HepG2 (cell line): ENCODE results near the gene TASOR. TPM values are rescaled to one million over a fixed set of nuclear protein-coding genes. Genes with fewer than 3 reads are reported as not detected.

Experiments
- ATAC-seq: fragments of 200-7000 bp; cut with Tn5 transposase; 3 replicates; pipeline ENCODE4 v1.9.1; 2020; ENCODE audit warnings: mild to moderate bottlenecking, moderate library complexity
- BruUV-seq: library from RNA; stranded (reverse); fragments of 400-500 nt; replicated peaks from 2 replicates; lab custom pipeline; 2021; lab: Mats Ljungman, UMichigan
- CTCF ChIA-PET: fragments of 300-600 bp; formaldehyde crosslinking; extraction: SDS; loops from one replicate; lab custom pipeline; 2021; ENCODE audit warnings: low total read pairs, inconsistent platforms, low intra/inter-chr PET ratio; lab: Yijun Ruan, JAX
- POLR2A ChIA-PET: fragments of 350-600 bp; sonication (Branson Sonifier 250); formaldehyde crosslinking; loops from one replicate; lab custom pipeline; 2020; ENCODE audit warnings: antibody characterized with exemption, inconsistent platforms; lab: Yijun Ruan, JAX
- DNase-seq: peaks from one replicate; pipeline ENCODE4 v3.0.0-alpha.2; 2015; ENCODE audit warnings: low spot score
- FAIRE-seq: peaks from 3 replicates; lab custom pipeline; 2011; peaks lifted over from hg19 to GRCh38; lab: Jason Lieb, UNC
- H2AFZ ChIP-seq: one replicate; pipeline ENCODE4 v1.6.1; 2011; ENCODE audit warnings: low read length, inconsistent platforms
- H3K27ac ChIP-seq: fragments of 300-600 bp; 3 replicates; pipeline ENCODE4 v1.8.0; 2011; ENCODE audit warnings: mixed run types, mild to moderate bottlenecking, mixed read lengths, low read length, inconsistent platforms; ENCODE audit not compliant: insufficient read depth; ENCODE audit errors: extremely low read length
- H3K27me3 ChIP-seq, 2 experiments: fragments of 200-600 bp in 1 of 2; 2 replicates in 1 of 2; 3 replicates in 1 of 2; pipeline versions ENCODE4 v1.6.0 to v1.8.0; 2011; ENCODE audit warnings: low read length in 2 of 2, mild to moderate bottlenecking in 2 of 2, moderate library complexity in 2 of 2, inconsistent platforms in 1 of 2; ENCODE audit not compliant: insufficient read depth in 2 of 2, control insufficient read depth in 1 of 2
- H3K36me3 ChIP-seq, 2 experiments: fragments of 200-600 bp in 1 of 2; replicated peaks in 1 of 2; 2 replicates in 1 of 2; 3 replicates in 1 of 2; pipeline versions ENCODE4 v1.5.1 to v1.8.0; 2011; ENCODE audit warnings: low read length in 2 of 2, inconsistent platforms in 1 of 2; ENCODE audit not compliant: insufficient read depth in 2 of 2, control insufficient read depth in 1 of 2
- H3K4me1 ChIP-seq: 2 replicates; pipeline ENCODE4 v1.5.1; 2012; ENCODE audit warnings: low read length, inconsistent platforms; ENCODE audit not compliant: insufficient read depth
- H3K4me2 ChIP-seq: 2 replicates; pipeline ENCODE4 v1.6.0; 2011; ENCODE audit warnings: low read depth, low read length, inconsistent platforms
- H3K4me3 ChIP-seq, 3 experiments: fragments of 200-600 bp in 1 of 3; sonication (generic), shearing (Covaris generic) in 1 of 3; replicated peaks in 1 of 3; 2 replicates each; pipeline ENCODE4 v1.5.1; 2011 to 2016; ENCODE audit warnings: low read length in 3 of 3, inconsistent platforms in 2 of 3, low read depth in 2 of 3, mild to moderate bottlenecking in 2 of 3, control low read depth in 1 of 3, mixed read lengths in 1 of 3; ENCODE audit not compliant: insufficient read depth in 1 of 3
- H3K79me2 ChIP-seq: one replicate; pipeline ENCODE4 v1.6.1; 2011; ENCODE audit warnings: low read length, inconsistent platforms; ENCODE audit not compliant: insufficient read depth
- H3K9ac ChIP-seq: 2 replicates; pipeline ENCODE4 v1.6.0; 2011; ENCODE audit warnings: mild to moderate bottlenecking, low read depth, low read length, inconsistent platforms; ENCODE audit not compliant: insufficient read depth
- H3K9me3 ChIP-seq: 2 replicates; pipeline ENCODE4 v1.5.1; 2012; ENCODE audit warnings: mild to moderate bottlenecking, low read length
- H4K20me1 ChIP-seq: 2 replicates; pipeline ENCODE4 v1.6.0; 2011; ENCODE audit warnings: inconsistent platforms, mild to moderate bottlenecking, low read length, moderate library complexity; ENCODE audit not compliant: insufficient read depth
- BRD4 ChIP-seq: sonication (generic); formaldehyde crosslinking; IDR thresholded peaks from 2 replicates; pipeline ENCODE4 v1.4.0; 2020; ENCODE audit warnings: missing genetic modification reagents
- GMEB1 ChIP-seq: sonication (generic); formaldehyde crosslinking; IDR thresholded peaks from 2 replicates; pipeline ENCODE4 v1.5.1; 2020; ENCODE audit warnings: missing genetic modification reagents, mild to moderate bottlenecking, borderline replicate concordance
- HNRNPLL ChIP-seq: fragments of 200-400 bp; formaldehyde crosslinking; IDR thresholded peaks from 2 replicates; pipeline ENCODE4 v1.6.1; 2017; ENCODE audit warnings: mild to moderate bottlenecking, low read depth, low read length; ENCODE audit not compliant: poor library complexity, severe bottlenecking
- MZF1 ChIP-seq: sonication (generic); formaldehyde crosslinking; IDR thresholded peaks from 2 replicates; pipeline ENCODE4 v1.8.1; 2023; ENCODE audit warnings: mild to moderate bottlenecking, missing genetic modification reagents, borderline replicate concordance
- NRL ChIP-seq: sonication (generic); formaldehyde crosslinking; IDR thresholded peaks from 2 replicates; pipeline ENCODE4 v1.5.0; 2020; ENCODE audit warnings: missing genetic modification reagents, mild to moderate bottlenecking, moderate library complexity, borderline replicate concordance
- SAP130 ChIP-seq: IDR thresholded peaks from 2 replicates; pipeline ENCODE4 v1.6.1; 2016; ENCODE audit warnings: low read depth
- TCF7 ChIP-seq: sonication (generic); IDR thresholded peaks from 2 replicates; pipeline ENCODE4 v1.6.1; 2016; ENCODE audit warnings: antibody characterized with exemption, low read depth
- ZGPAT ChIP-seq: IDR thresholded peaks from 2 replicates; pipeline ENCODE4 v1.6.1; 2016; ENCODE audit warnings: mild to moderate bottlenecking
- ZNF30 ChIP-seq: sonication (generic); formaldehyde crosslinking; IDR thresholded peaks from 2 replicates; pipeline ENCODE4 v1.5.0; 2020; ENCODE audit warnings: mild to moderate bottlenecking, missing genetic modification reagents
- ZNF337 ChIP-seq: sonication (generic); formaldehyde crosslinking; IDR thresholded peaks from 2 replicates; pipeline ENCODE4 v1.5.1; 2020; ENCODE audit warnings: missing genetic modification reagents, low read depth, mild to moderate bottlenecking, borderline replicate concordance
- ZNF512 ChIP-seq: sonication (generic); formaldehyde crosslinking; IDR thresholded peaks from 2 replicates; pipeline ENCODE4 v1.4.0; 2020; ENCODE audit warnings: mild to moderate bottlenecking, missing genetic modification reagents
- ZNF879 ChIP-seq: sonication (generic); formaldehyde crosslinking; IDR thresholded peaks from 2 replicates; pipeline ENCODE4 v1.8.1; 2023; ENCODE audit warnings: missing genetic modification reagents
- WGBS: methylation state at CpG from one replicate; pipeline ENCODE4 v1.1.6; 2017; ENCODE audit warnings: low lambda C conversion rate; 5-methylcytosine and 5-hydroxymethylcytosine counted together
- in situ Hi-C: cut with HindIII; loops from 2 replicates; pipeline ENCODE4 v1.10.0; 2017; ENCODE audit warnings: low pct_unique_long_range_greater_than_20kb; ENCODE audit not compliant: extremely low pct_ligation_motif_present
- intact Hi-C: fragments of 100-400 bp; cut with micrococcal nuclease; formaldehyde crosslinking; loops from one replicate; pipeline ENCODE4 v1.10.0; 2022; ENCODE audit not compliant: unreplicated experiment
- polyA plus RNA-seq, 8 experiments: library from polyadenylated mRNA; depleted of rRNA in 3 of 8; stranded (reverse) in 7 of 8; unstranded in 1 of 8; fragments of >200 nt; fragmentation: Illumina TruSeq in 4 of 8; extraction: Trizol in 4 of 8; gene quantifications; 2 replicates each; pipeline versions ENCODE4 v1.2.1 to v1.2.3, GENCODE V29; 2011 to 2016; ENCODE audit warnings: low read depth in 4 of 8, missing spikeins in 1 of 8, mixed read lengths in 1 of 8; ENCODE audit not compliant: insufficient read depth in 1 of 8
- total RNA-seq, 5 experiments: library from RNA; depleted of rRNA; stranded (reverse); fragments of >200 nt; fragmentation: Illumina TruSeq; extraction: Trizol; gene quantifications; 2 replicates each; pipeline ENCODE4 v1.2.3, GENCODE V29; 2016; ENCODE audit warnings: low read depth in 1 of 5

TASOR gene
- total and polyA plus RNA-seq, 2 of the 13 experiments (the other 11 are each of a cell fraction or from before 2014, with no cell fraction given), result 20.1 to 32.5 TPM

GRCh38 chr3:56684029-56684428 is 964 bp upstream of the TASOR start (continued):
- TF ChIP-seq GMEB1 (CRISPR knock-in tag), result no peak
- TF ChIP-seq, all 625 proteins: peak for 0

GRCh38 chr3:56682462-56683121 is 473 bp downstream of the TASOR start:
- H3K4me1 ChIP-seq, result peaks cover 42% of the 10 kb centered on the region
- intact Hi-C loops, result no loop called here
- ChIA-PET CTCF (no interaction called here), POLR2A (interaction anchor here (0.6 to 2.0 kb wide), 10 partner anchors 8 to 309 kb away, joined by 3 to 15 read pairs (median 4); partner anchors contain the start of gene ARHGEF3)
- no peaks in the 10 kb centered on the region for H3K9me3 ChIP-seq
- no peak for FAIRE-seq
- no peaks in the 10 kb centered on the region for H3K27me3 ChIP-seq
- in situ Hi-C loops, result no loop called here
- TSS peak; percentile 91 for BruUV-seq
- H3K79me2 ChIP-seq, result peaks cover 40% of the 10 kb centered on the region
- peak overlapping the region; percentile 86 for H3K4me2 ChIP-seq
- H2AFZ ChIP-seq, result no peak overlapping the region
- H3K9ac ChIP-seq, result peak overlapping the region; percentile 97
- ATAC-seq, result peak; percentile 90
- H3K4me3 ChIP-seq, result peak overlapping the region; percentile 73 to 86 (median 78)
- no peaks in the 10 kb centered on the region for H4K20me1 ChIP-seq
- whole genome bisulfite sequencing, result 2% methylated on average over 18 of the region's 58 CpGs
- peak overlapping the region; percentile 97 for H3K27ac ChIP-seq
- H3K36me3 ChIP-seq, result no peaks in the 10 kb centered on the region; a peak in 1 of 5 replicates
- peak; percentile 41 for DNase-seq
- TF ChIP-seq ZNF30, result peak; percentile 27; the same call in 1 of the 2 replicates
- TF ChIP-seq TCF7, result no peak
- TF ChIP-seq MZF1, result peak; percentile 53; the same call in 1 of the 2 replicates
- TF ChIP-seq NRL (CRISPR knock-in tag), result no peak; the same call in none of the 2 replicates
- peak; percentile 75 for TF ChIP-seq ZGPAT (CRISPR knock-in tag)
- TF ChIP-seq ZNF337 (CRISPR knock-in tag), result 0 out of 2 replicates have a peak, but pooled peaks have one; percentile 36
- TF ChIP-seq ZNF512 (CRISPR knock-in tag), result no peak
- peak; percentile 18; the same call in 1 of the 2 replicates for TF ChIP-seq ZNF879 (CRISPR knock-in tag)
- TF ChIP-seq HNRNPLL, result peak; percentile 66
- TF ChIP-seq SAP130 (CRISPR knock-in tag), result peak; percentile 70
- peak; percentile 74; the same call in 1 of the 2 replicates for TF ChIP-seq BRD4 (CRISPR knock-in tag)
